ENCODE results near the gene HIVEP2.

The HIVEP2 gene

GRCh38 chr6:142850679-142851423, 94.1 kb downstream of the HIVEP2 start:
- Mint-ChIP-seq H3K27ac (peak overlapping the region; percentile 37), H3K27me3 (ENCODE audit: low read depth) (peaks cover 4% of the 10 kb centered on the region), H3K4me3 (peak overlapping the region; percentile 47), H3K4me1 (ENCODE audit: low read depth) (peaks cover 81% of the 10 kb centered on the region), H3K36me3 (ENCODE audit: low read depth) (peaks cover 14% of the 10 kb centered on the region), H3K9me3 (no peaks in the 10 kb centered on the region)
- peak; percentile 50 for DNase-seq (ENCODE audit: low spot score)

- H3K9me3 Mint-ChIP-seq: no peaks in the 10 kb centered on the region
- peaks cover 10% of the 10 kb centered on the region for H3K36me3 Mint-ChIP-seq (ENCODE audit: low read depth)
- H3K27ac Mint-ChIP-seq: no peak overlapping the region
- H3K4me1 Mint-ChIP-seq (ENCODE audit: low read depth): peaks cover 81% of the 10 kb centered on the region
- H3K27me3 Mint-ChIP-seq (ENCODE audit: low read depth): peaks cover 4% of the 10 kb centered on the region
- DNase-seq (ENCODE audit: low spot score): no peak
- no peak overlapping the region for H3K4me3 Mint-ChIP-seq
These were observed 96.0 kb downstream of the HIVEP2 start for GRCh38 chr6:142848976-142849375.

- H3K4me3 Mint-ChIP-seq: no peak overlapping the region
- H3K4me1 Mint-ChIP-seq (ENCODE audit: low read depth): peaks cover 82% of the 10 kb centered on the region
- H3K36me3 Mint-ChIP-seq (ENCODE audit: low read depth): peaks cover 7% of the 10 kb centered on the region
- no peak overlapping the region for H3K27ac Mint-ChIP-seq
- no peak for DNase-seq (ENCODE audit: low spot score)
- H3K9me3 Mint-ChIP-seq: no peaks in the 10 kb centered on the region
- H3K27me3 Mint-ChIP-seq (ENCODE audit: low read depth): peaks cover 4% of the 10 kb centered on the region
These were observed 96.8 kb downstream of the HIVEP2 start for GRCh38 chr6:142848156-142848555.

GRCh38 chr6:142846883-142847287, 98.1 kb downstream of the HIVEP2 start:
- Mint-ChIP-seq H3K4me3 (peak overlapping the region; percentile 82), H3K36me3 (ENCODE audit: low read depth) (peaks cover 7% of the 10 kb centered on the region), H3K27me3 (ENCODE audit: low read depth) (peaks cover 4% of the 10 kb centered on the region), H3K4me1 (ENCODE audit: low read depth) (peaks cover 85% of the 10 kb centered on the region), H3K27ac (peak overlapping the region; percentile 71), H3K9me3 (no peaks in the 10 kb centered on the region)
- no peak for DNase-seq (ENCODE audit: low spot score)

- peak overlapping the region; percentile 82 for H3K4me3 Mint-ChIP-seq
These were observed 98.5 kb downstream of the HIVEP2 start for GRCh38 chr6:142846459-142846831.

GRCh38 chr6:142845624-142846458, 99.1 kb downstream of the HIVEP2 start:
- Mint-ChIP-seq H3K4me3 (peak overlapping the region; percentile 82), H3K36me3 (ENCODE audit: low read depth) (peaks cover 7% of the 10 kb centered on the region), H3K27ac (peak overlapping the region; percentile 81), H3K9me3 (no peaks in the 10 kb centered on the region), H3K4me1 (ENCODE audit: low read depth) (peaks cover 82% of the 10 kb centered on the region), H3K27me3 (ENCODE audit: low read depth) (peaks cover 4% of the 10 kb centered on the region)
- no peak for DNase-seq (ENCODE audit: low spot score)

More at GRCh38 chr6:142846459-142846831, 98.5 kb downstream of the HIVEP2 start:
- no peak for DNase-seq (ENCODE audit: low spot score)
- H3K27me3 Mint-ChIP-seq (ENCODE audit: low read depth): peaks cover 4% of the 10 kb centered on the region
- peaks cover 87% of the 10 kb centered on the region for H3K4me1 Mint-ChIP-seq (ENCODE audit: low read depth)
- no peaks in the 10 kb centered on the region for H3K9me3 Mint-ChIP-seq
- peaks cover 7% of the 10 kb centered on the region for H3K36me3 Mint-ChIP-seq (ENCODE audit: low read depth)
- H3K27ac Mint-ChIP-seq: peak overlapping the region; percentile 71

GRCh38 chr6:142845143-142845571, 99.8 kb downstream of the HIVEP2 start:
- no peaks in the 10 kb centered on the region for H3K9me3 Mint-ChIP-seq
- peaks cover 7% of the 10 kb centered on the region for H3K36me3 Mint-ChIP-seq (ENCODE audit: low read depth)
- DNase-seq (ENCODE audit: low spot score): no peak
- peaks cover 4% of the 10 kb centered on the region for H3K27me3 Mint-ChIP-seq (ENCODE audit: low read depth)
- H3K27ac Mint-ChIP-seq: peak overlapping the region; percentile 81
- H3K4me3 Mint-ChIP-seq: peak overlapping the region; percentile 82
- peaks cover 75% of the 10 kb centered on the region for H3K4me1 Mint-ChIP-seq (ENCODE audit: low read depth)

GRCh38 chr6:142844065-142844755, 100.8 kb downstream of the HIVEP2 start:
- Mint-ChIP-seq H3K27ac (peak overlapping the region; percentile 81), H3K9me3 (no peaks in the 10 kb centered on the region), H3K27me3 (ENCODE audit: low read depth) (peaks cover 4% of the 10 kb centered on the region), H3K4me3 (peak overlapping the region; percentile 82), H3K36me3 (ENCODE audit: low read depth) (peaks cover 4% of the 10 kb centered on the region), H3K4me1 (ENCODE audit: low read depth) (peaks cover 77% of the 10 kb centered on the region)
- DNase-seq (ENCODE audit: low spot score): no peak

GRCh38 chr6:142843361-142843760, 101.6 kb downstream of the HIVEP2 start:
- peaks cover 4% of the 10 kb centered on the region for H3K27me3 Mint-ChIP-seq (ENCODE audit: low read depth)
- H3K36me3 Mint-ChIP-seq (ENCODE audit: low read depth): peaks cover 2% of the 10 kb centered on the region
- peaks cover 75% of the 10 kb centered on the region for H3K4me1 Mint-ChIP-seq (ENCODE audit: low read depth)
- DNase-seq (ENCODE audit: low spot score): no peak
- H3K9me3 Mint-ChIP-seq: no peaks in the 10 kb centered on the region
- peak overlapping the region; percentile 94 for H3K27ac Mint-ChIP-seq
- peak overlapping the region; percentile 88 for H3K4me3 Mint-ChIP-seq

- Mint-ChIP-seq H3K4me1 (ENCODE audit: low read depth) (peaks cover 76% of the 10 kb centered on the region), H3K36me3 (ENCODE audit: low read depth) (no peaks in the 10 kb centered on the region), H3K27me3 (ENCODE audit: low read depth) (peaks cover 4% of the 10 kb centered on the region), H3K4me3 (peak overlapping the region; percentile 88), H3K9me3 (no peaks in the 10 kb centered on the region), H3K27ac (peak overlapping the region; percentile 94)
- DNase-seq (ENCODE audit: low spot score): peak; percentile 74
These were observed 102.3 kb downstream of the HIVEP2 start for GRCh38 chr6:142842418-142843261.

- peak overlapping the region; percentile 88 for H3K4me3 Mint-ChIP-seq
- H3K27ac Mint-ChIP-seq: peak overlapping the region; percentile 94
These were observed 103.1 kb downstream of the HIVEP2 start for GRCh38 chr6:142841915-142842314.

GRCh38 chr6:142839686-142840040, 105.3 kb downstream of the HIVEP2 start:
- DNase-seq (ENCODE audit: low spot score): no peak
- Mint-ChIP-seq H3K9me3 (no peaks in the 10 kb centered on the region), H3K27ac (peak overlapping the region; percentile 8), H3K4me1 (ENCODE audit: low read depth) (peaks cover 51% of the 10 kb centered on the region), H3K36me3 (ENCODE audit: low read depth) (peaks cover 8% of the 10 kb centered on the region), H3K4me3 (no peak overlapping the region), H3K27me3 (ENCODE audit: low read depth) (no peaks in the 10 kb centered on the region)

More at GRCh38 chr6:142841915-142842314, 103.1 kb downstream of the HIVEP2 start:
- Mint-ChIP-seq H3K27me3 (ENCODE audit: low read depth) (peaks cover 4% of the 10 kb centered on the region), H3K36me3 (ENCODE audit: low read depth) (no peaks in the 10 kb centered on the region), H3K4me1 (ENCODE audit: low read depth) (peaks cover 73% of the 10 kb centered on the region), H3K9me3 (no peaks in the 10 kb centered on the region)
- no peak for DNase-seq (ENCODE audit: low spot score)

Data from T-helper 2 cell treated with Interferon-gamma antibody and Interleukin-4, amounts not matched to agents 5 μg/mL and 100 μg/mL, for 36 hours (primary cell).